GM18511 (cell line): ENCODE results near the gene MTM1.

Source experiments
- ATAC-seq: cut with Tn5 transposase; IDR thresholded peaks from one replicate; pipeline ENCODE4 v1.9.1; 2021; ENCODE audit warnings: mild to moderate bottlenecking, moderate library complexity; ENCODE audit not compliant: unreplicated experiment

Gene MTM1

DNA sequence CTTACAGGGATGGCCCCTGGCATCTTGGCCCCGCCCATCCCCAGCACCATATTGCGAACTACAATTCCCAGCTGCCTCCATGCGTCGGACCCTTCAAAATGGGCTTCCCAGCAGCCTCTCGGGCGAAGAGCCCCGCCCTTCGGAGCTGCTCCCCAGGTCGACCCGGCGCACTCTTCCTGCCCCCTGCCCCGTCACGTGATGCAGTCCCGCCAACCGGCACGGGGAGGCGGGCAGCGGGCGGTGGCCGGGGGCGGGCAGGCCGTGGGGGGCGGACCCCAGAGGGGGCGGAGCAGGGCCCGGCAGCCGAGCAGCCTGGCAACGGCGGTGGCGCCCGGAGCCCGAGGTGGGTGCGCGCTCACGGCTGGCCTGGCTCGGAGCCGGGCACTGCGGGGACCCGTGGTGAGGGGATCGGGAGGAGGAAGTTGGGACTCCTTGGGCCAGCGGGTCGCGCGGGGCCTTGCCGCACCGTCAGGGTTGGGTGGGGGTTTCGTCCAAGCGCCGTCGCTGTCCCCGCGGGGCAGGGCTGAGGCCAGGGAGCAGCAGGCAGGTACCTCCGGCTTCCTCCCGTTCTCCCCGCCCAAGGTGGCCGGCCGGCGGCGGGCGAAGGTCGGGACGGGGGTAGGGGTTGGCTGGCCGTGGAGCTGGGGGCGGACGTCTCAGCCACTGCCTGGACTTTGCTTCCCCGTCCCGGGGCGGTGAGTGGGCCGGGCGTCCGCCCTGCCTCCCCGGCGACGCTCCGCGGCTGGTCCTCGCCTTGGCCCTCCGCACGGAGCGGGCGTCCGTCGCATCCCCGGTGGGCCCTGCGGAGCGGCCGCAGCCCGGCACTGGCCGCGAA, at the start of gene MTM1:
Gene MTM1, plus strand, starts transcription at position 302 of the 835 bp plus-strand sequence. CDS start 23,994 bp downstream, outside the sequence.
- ATAC-seq: peak; percentile 92

DNA sequence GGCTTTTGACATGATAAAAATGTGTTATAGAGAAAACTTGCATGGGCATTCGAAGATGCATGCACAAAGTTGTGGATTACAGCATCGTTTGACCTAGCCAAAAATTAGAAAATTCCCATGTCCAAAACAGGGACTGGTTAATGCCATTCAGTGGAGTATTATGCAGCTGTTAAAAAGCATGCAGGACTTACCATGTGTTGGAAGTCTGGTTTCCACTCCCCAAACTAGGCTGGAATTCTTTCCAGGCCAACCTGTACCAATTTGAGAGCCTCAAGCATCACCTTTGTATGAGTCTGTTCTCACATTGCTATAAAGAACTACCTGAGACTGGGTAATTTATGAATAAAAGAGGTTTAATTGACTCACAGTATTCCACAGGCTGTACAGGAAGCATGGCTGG, 45.9 kb upstream of the MTM1 start:
- no peak for ATAC-seq

DNA sequence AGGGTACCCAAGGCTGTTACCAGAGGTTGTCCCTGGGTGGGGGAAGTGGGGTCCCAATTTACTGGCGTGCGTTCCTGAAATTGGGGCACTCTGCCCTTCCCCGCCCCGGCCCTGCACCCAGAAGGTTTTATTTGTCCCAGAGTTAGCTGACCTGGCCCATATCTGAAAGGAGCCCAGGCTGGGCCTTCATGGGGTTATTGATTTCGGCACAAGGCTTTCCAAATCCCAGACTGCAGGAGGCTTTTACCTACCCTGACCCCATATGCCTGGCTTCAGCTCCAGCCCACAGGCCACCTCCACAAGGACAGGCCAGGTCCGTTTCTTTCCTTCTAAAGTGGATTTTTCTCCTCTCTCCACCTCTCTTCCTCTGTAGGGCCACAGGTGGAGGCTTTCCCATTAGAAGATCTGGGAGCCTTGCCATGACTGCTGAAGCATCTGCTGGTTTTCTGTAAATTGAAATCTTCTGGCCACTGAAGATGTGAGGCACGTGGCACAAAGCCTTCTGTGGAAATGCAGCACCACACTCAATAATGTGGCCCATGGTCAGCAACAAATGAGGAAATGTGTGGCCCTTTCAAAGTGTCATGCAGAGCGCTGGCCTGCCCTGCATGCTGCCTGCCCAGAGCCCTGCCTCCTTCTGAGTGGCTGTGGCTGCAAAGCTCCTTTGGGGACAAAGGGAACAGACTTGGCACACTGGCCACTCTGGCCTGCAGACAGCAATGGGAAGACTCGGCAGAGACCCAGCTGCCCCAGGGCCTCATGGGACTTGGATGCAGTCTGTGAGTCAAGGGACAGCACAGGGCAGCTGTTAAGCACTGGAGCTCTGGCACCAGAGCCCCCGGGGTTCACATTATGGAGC, 43.1 kb upstream of the MTM1 start:
- ATAC-seq: no peak

DNA sequence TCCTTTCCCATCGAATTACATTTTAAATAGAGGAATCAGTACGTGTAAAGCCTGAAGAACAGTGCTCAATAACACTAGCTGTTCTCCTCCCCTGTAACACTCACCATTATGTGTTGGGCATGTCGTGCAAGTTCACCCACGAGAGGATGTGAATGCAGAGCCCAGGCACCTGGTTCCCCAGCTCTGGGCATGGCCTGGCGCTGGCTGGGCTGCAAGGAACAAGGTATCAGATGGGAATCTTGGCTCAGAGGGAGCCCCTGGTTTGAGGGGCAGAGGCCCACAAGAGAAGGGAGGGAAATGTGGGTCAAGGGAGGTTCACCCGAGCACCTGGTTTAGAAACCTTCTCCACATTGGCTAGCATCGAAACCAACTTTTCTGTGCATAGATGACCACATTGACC, 41.7 kb upstream of the MTM1 start:
- no peak for ATAC-seq

DNA sequence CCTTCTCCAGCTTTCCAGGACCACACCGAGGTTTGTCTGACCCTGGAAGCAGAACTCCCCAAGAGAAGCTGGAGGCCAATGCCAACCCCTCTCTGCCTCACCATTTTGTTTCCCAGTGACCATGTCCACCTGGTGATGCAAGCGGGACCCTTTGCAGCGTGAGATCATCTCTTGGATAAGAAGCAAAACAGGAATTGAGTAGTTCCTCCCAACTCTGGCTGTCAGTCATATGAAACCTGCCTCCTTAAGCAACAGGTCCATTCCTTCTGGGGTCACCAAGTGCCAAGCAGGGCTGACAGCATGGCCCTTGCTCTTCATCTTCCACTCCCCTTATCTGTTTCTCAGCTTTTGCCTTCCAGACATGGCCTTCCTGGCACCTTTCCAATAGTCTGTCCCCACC, 41.3 kb upstream of the MTM1 start:
- no peak for ATAC-seq

DNA sequence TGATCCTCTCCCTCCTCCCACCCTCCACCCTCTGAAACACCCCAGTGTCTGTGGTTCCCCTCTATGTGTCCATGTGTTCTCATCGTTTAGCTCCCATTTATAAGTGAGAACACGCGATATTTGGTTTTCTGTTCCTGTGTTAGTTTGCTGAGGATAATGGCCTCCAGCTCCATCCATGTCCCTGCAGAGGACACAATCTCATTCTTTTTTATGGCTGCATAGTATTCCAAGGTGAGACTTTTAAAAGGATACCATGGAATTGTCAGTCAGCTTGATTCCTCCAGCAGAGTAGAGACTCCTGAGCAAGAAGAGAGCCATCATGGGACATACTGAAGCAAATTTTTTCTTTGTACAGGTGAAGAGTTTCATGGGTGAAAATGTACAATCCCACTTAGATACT, 38.8 kb upstream of the MTM1 start:
- ATAC-seq: no peak

DNA sequence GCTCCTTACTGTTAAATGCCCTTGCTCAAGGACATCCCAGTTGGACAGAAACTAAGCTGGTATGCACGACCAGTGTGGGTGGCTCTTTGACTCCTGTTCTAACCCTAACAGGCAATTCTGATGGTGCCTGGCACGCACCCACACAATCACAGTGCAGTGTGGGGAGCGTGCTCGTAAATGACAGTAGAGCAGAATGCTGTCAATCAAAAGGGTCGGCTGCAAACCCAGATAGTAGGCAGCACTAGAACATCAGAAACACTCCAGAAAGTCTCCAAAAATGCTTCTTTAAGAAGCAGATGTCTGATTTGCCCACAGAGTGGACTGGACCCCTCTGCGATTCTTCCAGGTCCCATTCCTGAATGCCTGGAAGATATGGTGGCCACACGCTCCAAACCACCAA, 37.6 kb upstream of the MTM1 start:
- ATAC-seq: no peak

DNA sequence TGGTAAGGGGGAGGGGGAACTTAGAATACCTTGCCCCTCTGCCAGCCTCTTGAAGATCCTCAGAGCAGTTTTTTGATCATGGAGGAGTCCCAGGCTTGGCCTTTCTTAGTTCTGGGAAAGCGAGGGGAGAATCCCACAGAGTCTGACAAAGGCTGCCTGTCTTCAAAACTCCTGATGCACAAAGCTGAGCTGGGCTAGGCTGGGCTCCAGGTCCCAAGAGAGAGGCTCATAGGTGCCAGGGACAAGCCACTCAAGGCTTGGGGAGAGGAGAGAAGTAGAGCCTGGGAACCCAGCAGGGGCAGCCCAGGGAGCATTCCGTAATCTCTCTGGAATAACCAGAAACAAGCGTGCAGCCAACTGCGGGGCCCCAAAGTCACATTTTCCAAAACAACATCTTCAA, 37.0 kb upstream of the MTM1 start:
- no peak for ATAC-seq

DNA sequence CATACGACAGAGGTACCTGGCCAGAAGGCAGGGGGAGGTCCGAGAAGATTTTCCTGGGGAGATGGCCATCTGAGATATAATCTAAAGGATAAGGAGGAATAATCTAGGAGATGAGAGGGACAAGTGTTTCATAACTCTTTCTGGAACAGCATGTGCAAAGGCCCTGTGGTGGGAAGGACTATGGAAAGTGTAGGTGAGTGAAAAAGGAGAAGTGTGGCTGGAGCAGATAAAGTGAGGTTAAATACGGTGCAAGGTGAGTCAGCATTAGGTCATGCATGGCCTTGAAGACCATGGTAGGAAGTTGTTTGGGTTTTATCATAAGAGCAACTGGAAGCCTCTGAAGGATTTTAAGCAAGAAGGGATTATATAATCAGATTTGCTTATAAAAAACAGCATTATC, 34.6 kb upstream of the MTM1 start:
- ATAC-seq: no peak

DNA sequence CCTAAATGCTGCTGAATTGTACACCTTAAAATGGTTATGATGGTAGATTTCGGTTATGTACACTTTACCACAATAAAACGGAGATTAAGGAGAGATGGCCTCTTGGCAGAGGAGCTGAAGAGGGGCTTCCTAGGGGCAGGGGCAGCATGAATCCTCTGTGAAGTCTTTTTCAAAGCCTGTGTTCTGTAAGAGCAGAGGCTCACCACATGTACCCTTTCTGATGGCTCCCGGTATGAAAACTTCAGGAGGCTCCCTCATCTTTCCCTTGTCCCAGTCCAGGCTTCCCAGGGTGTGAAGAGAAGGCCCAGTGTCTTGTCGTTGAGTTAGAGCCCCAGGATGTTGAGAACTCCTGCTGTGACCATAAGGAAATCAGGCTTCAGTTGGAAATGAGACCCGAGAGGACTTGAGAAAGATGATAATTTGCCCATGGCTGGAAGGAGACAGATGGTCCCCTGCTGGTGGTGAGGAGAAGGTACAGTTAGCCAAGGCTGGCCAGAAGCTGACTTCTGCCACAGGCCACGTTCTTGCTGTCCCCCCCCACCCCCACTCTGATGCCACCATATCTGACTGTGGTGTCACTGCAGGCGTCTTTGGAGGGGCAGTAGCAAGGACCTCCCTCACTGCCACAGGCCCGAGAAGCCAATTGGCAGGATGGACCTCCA, 31.8 kb upstream of the MTM1 start:
- no peak for ATAC-seq

DNA sequence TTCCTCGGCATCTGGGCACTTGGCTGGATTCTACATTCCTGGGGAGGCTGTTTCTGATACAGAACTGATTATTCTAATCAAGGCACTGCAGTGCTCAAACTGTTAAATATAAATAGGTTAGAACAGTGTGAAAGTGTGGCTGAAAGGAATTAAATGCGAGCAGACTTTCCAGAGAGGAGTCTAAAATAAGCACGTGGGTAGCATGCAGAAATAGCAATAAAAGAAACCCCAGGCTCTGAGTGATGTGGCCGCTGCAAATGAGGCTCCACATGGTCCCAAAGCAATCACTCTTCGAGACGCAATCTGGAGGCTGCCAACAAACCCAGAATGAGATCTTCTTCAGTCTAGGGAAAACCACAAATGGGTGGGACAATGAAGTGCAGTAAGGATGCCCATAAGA, 30.6 kb upstream of the MTM1 start:
- ATAC-seq: no peak

DNA sequence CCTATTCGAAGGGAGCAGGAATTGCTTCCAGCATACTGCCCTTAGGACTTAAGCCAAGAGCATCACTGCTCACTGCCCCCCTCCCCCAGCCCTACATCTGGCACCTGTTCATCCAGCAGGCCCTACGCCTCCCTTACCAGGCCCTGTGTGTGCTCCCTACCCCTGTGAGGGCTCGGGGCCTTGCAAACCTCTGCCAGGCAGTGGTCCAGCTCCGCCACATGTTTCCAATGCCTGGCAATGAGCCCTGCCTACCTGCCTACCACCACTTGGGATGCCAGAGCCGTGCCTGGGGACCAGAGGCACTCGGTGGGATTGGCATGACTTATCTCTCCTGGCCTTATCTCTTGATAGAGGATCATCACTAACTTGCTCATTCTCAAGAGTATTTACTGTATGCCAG, 27.5 kb upstream of the MTM1 start:
- no peak for ATAC-seq

DNA sequence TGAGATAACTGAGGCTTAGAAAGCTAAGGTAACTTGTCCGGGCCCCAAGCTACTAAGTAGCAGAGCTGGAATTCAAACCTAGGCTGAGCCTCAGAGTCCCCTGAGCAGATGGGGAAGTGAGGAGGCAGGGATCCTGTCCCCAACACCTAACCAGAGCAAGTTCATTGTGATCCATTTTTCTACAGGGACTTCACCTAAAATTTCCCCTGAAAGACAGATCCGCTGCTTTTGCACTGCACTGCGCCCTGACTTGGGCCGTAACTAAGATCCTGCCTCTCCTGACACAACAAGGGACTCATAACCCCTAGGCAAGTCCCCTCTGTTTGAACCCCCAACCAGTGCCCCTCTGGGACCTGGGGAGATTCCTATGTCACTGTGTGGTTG, 25.6 kb upstream of the MTM1 start:
- peak; percentile 40 for ATAC-seq

DNA sequence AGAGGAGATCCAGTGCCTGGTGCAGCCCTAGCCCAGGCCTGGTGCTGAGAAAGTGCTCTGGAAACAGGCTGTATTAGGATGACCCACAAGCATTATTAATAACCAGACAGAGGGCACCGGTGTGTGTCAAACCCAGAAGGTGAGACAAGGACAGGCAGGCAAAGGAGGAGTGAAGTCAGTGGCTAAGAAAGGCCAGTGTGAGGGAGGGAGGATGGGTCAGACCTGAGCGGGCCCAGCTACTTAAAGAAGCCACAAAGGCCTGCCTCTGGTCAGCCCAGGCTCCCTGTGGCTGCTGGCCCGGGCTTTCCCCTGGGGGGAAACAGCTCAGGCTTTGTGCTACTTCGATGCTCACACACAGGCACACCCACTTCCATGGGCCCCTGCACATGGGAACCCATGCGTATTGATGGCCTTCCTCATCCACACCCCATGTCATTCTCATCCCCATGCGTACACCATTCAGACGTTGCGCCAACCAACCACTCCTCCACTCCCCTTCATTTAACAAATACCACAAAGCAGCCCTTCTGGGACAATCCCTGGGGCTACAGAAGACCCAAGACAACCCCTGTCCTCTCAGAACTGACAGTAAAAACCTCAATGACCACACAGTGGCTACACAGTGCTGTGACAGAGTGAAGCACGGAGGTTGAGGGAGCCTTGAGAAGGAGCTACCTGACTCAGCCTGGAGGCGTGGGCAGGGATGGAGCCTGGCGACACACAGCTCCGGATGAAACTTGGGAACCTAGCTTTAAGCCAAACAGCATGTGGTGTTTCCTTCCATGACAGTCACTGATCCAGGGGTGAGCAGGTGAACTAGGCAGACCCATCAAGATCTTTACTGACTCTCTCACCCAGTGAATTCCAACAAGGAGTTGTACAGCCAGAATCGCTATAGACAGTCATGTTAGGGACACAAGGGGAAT, 24.9 kb upstream of the MTM1 start:
- peak; percentile 61 for ATAC-seq

DNA sequence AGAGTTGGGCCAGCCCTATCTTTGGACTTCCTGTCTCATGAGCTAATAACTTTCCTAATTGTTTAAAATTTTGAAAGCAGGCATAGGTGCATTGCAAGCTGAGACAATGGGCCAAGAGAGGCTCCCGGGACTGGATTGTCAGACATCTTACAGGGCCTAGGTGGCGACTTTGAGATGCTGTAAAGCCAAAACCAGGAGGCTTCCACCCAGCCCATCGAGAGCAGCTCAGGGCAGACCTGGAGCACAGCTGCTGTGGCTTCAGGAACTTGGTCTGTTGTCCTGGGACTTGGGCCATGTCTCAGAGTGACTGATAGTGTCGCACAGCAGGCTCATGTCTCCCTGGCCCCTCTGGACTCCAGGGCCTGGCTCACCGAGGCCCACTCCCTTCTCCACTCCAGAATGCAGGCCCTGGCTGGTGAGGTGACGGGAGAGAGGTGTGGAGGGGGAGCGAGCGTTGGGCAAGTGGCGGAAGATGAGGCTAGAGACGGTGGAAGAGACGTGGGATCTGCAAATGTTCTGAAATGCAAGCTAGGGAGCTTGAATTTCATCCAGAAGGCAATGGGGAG, 24.1 kb upstream of the MTM1 start:
- ATAC-seq: no peak

DNA sequence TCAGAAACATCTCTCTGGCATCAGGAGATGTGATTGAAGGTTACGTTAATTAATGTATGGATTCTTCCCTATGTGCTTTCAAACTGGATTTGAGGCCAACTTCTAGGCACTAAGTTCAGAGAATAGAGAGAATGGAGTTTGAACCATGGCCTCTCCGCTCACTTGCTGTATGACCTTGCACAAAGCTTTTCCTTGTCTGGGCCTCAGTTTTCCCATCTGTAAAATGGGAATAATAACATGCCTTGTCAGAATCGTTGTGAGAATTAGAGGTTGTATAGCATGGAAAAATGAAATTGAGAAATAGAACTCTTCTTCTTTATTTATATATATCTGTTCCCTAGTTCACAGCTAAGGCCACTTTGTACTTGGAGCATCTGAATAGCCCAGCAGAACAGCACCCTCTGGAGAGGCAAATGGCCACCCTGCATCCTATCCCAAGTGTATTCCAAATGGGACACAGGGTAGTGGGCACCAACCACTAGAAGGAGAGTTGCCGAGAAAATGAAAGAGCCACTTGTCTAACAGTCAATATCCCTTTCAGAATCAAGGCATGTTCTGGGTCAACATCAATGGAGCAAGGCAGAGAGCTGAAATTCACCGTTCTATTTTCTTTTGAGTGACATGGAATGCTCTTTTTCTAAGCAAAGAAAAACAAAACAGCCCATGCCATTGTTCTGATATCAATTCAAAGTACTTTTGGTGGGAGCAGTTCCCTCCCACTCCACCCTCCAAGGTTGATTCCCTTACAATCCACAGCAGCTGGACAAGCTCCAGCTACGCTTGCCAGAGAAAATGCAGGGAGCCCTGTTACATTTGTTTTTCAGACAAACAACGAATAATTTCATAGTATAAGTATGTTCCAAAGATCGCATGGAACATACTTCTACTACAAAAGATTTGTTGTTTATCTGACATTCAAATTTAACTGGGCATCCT, 23.3 kb upstream of the MTM1 start:
- ATAC-seq: no peak

DNA sequence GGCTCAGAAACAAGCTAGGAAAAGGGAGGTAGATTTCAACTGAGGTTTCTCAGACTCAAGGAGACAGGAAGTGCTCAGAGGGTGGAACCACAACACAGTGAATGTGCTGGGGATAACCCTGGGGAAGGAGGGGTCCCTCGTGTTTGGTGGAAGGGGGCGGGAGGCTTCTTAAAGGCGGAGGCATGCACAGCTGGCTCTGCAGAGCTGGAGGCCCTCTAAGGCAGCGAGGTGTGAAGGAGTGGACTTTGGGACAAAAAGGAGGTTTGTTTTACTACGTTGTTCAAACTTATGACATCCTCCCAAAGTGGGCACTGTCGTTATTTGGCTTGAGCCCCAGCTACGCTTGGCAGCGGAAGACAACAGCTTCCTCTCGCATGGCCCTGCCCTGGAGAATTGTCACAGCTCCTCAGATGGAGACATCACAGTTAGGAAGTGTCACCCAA, 21.7 kb upstream of the MTM1 start:
- ATAC-seq: no peak

DNA sequence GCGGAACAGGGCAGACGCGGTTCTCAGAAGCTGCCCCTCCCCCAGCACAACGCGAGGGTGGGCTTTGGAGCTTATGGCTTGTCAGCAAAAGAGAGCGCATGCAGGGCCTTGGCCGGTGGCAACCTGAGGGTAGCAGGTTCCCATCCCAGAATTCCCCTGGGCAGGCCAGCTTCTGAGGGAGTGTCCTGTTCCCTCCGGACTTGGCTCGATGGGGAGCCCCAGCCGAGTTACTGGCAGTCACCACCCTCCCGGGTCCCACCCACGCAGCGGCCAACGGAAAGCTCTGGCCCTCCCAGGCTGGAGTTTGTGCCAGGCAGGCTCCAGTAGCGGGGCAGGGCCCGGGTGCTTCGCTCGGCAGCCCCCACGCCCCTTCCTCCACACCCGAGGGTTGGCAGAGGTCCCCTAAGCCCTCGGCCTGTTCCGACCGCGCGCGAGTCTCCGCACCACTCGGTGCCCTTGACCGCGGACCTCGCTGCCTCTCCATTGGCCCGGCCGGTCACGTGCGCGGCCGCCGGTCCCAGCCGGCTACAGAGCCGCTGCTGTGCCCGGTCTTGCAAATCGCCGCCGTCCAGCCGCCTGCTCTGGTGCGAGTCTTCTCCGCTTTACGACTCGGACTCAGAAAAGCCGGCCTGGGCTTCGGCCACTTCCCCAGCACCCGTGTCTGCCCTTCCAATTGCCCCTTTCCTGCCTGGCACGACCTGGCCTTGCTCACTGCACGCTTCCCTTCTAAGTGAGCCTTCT, 20.9 kb upstream of the MTM1 start:
- peak; percentile 58 for ATAC-seq
